Measurements from ENCODE around the gene GRM2.

GRCh38 chr3:51729042-51729633, 22.3 kb downstream of the GRM2 start:
- TF ChIP-seq, protein P1, sequence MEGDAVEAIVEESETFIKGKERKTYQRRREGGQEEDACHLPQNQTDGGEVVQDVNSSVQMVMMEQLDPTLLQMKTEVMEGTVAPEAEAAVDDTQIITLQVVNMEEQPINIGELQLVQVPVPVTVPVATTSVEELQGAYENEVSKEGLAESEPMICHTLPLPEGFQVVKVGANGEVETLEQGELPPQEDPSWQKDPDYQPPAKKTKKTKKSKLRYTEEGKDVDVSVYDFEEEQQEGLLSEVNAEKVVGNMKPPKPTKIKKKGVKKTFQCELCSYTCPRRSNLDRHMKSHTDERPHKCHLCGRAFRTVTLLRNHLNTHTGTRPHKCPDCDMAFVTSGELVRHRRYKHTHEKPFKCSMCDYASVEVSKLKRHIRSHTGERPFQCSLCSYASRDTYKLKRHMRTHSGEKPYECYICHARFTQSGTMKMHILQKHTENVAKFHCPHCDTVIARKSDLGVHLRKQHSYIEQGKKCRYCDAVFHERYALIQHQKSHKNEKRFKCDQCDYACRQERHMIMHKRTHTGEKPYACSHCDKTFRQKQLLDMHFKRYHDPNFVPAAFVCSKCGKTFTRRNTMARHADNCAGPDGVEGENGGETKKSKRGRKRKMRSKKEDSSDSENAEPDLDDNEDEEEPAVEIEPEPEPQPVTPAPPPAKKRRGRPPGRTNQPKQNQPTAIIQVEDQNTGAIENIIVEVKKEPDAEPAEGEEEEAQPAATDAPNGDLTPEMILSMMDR (conservative IDR thresholded peaks at IDR 0.05; ENCODE audit: low read length) = no peak
- no peak for TF ChIP-seq EZH2phosphoT487 (IDR thresholded peaks at IDR 0.05; ENCODE audit: borderline replicate concordance, low read depth, low read length)
